Measurements from ENCODE around the gene TRPV3.

The TRPV3 gene

DNA sequence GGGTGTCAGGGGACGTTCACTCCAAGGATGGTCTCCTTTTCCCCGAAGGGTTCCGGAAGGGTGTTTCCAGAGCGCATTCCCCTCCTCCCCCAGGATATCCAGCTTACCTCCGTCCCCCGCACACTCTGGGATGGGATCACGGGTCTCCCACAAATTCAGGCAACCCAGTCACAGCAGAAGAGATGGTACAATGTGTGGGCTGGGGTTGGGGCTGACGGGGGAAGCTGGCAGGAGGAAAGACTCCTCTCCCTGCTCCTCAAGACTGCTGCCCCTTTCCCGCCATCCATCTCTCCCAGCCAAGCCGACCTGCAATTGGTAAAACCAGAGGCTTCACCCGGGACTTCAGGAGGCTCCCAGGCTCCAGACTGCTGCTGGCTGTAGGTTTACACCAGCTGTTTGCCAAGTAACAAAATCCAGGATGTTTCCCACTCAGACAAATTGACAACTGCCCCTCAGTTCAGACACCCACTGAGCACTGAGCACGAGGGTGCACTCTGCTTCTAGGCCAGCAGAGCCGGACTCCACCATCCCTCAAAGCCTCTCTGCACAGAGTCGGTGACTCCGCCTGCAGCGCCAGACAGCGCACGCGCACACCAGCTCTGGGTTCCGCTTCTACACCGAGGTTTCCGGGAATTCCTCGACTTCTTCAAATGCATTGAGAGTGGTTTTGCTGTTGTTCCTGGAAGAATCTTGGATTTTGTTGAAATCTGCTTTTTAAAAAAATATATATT lies 44.1 kb downstream of the TRPV3 start:
- no peaks in the 10 kb centered on the region for H3K36me3 ChIP-seq (ENCODE audit: low read length)
- no peaks in the 10 kb centered on the region for H3F3A ChIP-seq (ENCODE audit: insufficient read depth)
- no peak overlapping the region for H3K4me3 ChIP-seq (ENCODE audit: insufficient read depth, low read length, poor library complexity, severe bottlenecking)
- H3K4me2 ChIP-seq (ENCODE audit: low read depth, low read length, poor library complexity, severe bottlenecking) = no peak overlapping the region
- no peaks in the 10 kb centered on the region for H3K27me3 ChIP-seq (ENCODE audit: low read length)
- H3K79me2 ChIP-seq (ENCODE audit: insufficient read depth, low read length) = no peaks in the 10 kb centered on the region
- no peak overlapping the region for H3K9ac ChIP-seq (ENCODE audit: low read length)
- H3K9me3 ChIP-seq (ENCODE audit: insufficient read depth, low read length) = no peaks in the 10 kb centered on the region
- H3K9me2 ChIP-seq (replicated peaks; ENCODE audit: insufficient read depth, low read length) = no peaks in the 10 kb centered on the region
- no peak overlapping the region for H2AFZ ChIP-seq (ENCODE audit: low read depth, low read length, severe bottlenecking)
- no peak overlapping the region for H3K27ac ChIP-seq (ENCODE audit: low read depth, low read length)
- TF ChIP-seq, protein P1, sequence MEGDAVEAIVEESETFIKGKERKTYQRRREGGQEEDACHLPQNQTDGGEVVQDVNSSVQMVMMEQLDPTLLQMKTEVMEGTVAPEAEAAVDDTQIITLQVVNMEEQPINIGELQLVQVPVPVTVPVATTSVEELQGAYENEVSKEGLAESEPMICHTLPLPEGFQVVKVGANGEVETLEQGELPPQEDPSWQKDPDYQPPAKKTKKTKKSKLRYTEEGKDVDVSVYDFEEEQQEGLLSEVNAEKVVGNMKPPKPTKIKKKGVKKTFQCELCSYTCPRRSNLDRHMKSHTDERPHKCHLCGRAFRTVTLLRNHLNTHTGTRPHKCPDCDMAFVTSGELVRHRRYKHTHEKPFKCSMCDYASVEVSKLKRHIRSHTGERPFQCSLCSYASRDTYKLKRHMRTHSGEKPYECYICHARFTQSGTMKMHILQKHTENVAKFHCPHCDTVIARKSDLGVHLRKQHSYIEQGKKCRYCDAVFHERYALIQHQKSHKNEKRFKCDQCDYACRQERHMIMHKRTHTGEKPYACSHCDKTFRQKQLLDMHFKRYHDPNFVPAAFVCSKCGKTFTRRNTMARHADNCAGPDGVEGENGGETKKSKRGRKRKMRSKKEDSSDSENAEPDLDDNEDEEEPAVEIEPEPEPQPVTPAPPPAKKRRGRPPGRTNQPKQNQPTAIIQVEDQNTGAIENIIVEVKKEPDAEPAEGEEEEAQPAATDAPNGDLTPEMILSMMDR (IDR thresholded peaks at IDR 0.05; ENCODE audit: insufficient read depth, low read length, poor library complexity, severe bottlenecking) = no peak
- no peak for TF ChIP-seq EZH2phosphoT487 (conservative IDR thresholded peaks at IDR 0.05; ENCODE audit: low read length)
- H4K20me1 ChIP-seq (ENCODE audit: low read depth, low read length) = no peaks in the 10 kb centered on the region

DNA sequence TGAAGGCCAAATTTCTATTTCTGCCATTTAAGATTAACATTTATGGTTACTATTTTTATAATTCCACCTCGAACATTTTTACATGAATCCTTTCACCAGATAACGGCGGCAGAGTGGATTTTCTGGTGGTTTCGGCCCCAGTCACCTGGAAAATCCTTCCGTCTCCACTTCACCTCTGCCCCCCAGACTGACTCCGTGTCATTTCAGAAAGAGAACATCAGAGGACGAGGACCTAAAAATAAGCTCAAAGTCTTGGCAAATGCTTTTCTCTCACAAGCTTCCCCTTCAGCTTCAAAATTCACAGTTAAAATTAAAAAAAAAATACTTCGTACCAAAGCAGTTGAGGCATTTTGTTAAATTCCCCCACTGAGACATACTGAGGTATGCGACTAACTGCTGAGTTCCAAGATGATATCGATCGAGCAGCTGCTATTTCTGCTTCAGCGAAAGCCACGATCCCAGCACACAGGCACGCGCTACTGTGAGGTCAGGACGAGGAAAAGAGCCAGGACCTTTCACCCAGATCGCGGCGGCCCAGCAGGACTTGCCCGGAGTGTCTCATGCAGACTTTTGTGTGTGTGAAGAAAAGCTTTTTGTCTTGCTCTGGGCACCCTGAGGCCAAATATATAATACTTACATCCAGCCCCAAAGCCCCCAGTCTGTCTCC lies 45.0 kb downstream of the TRPV3 start:
- Histone ChIP-seq H2AFZ (ENCODE audit: low read depth, low read length, severe bottlenecking) (no peak overlapping the region), H3K36me3 (ENCODE audit: low read length) (no peaks in the 10 kb centered on the region), H3K4me2 (ENCODE audit: low read depth, low read length, poor library complexity, severe bottlenecking) (no peak overlapping the region), H3F3A (ENCODE audit: insufficient read depth) (no peaks in the 10 kb centered on the region), H3K9me2 (replicated peaks; ENCODE audit: insufficient read depth, low read length) (no peaks in the 10 kb centered on the region), H3K9me3 (ENCODE audit: insufficient read depth, low read length) (no peaks in the 10 kb centered on the region), H3K27me3 (ENCODE audit: low read length) (no peaks in the 10 kb centered on the region), H3K4me3 (ENCODE audit: insufficient read depth, low read length, poor library complexity, severe bottlenecking) (no peak overlapping the region), H3K79me2 (ENCODE audit: insufficient read depth, low read length) (no peaks in the 10 kb centered on the region), H3K9ac (ENCODE audit: low read length) (no peak overlapping the region), H3K27ac (ENCODE audit: low read depth, low read length) (no peak overlapping the region), H4K20me1 (ENCODE audit: low read depth, low read length) (no peaks in the 10 kb centered on the region)
- TF ChIP-seq, protein P1 (IDR thresholded peaks at IDR 0.05; ENCODE audit: insufficient read depth, low read length, poor library complexity, severe bottlenecking) = no peak
- TF ChIP-seq EZH2phosphoT487 (conservative IDR thresholded peaks at IDR 0.05; ENCODE audit: low read length) = no peak

DNA sequence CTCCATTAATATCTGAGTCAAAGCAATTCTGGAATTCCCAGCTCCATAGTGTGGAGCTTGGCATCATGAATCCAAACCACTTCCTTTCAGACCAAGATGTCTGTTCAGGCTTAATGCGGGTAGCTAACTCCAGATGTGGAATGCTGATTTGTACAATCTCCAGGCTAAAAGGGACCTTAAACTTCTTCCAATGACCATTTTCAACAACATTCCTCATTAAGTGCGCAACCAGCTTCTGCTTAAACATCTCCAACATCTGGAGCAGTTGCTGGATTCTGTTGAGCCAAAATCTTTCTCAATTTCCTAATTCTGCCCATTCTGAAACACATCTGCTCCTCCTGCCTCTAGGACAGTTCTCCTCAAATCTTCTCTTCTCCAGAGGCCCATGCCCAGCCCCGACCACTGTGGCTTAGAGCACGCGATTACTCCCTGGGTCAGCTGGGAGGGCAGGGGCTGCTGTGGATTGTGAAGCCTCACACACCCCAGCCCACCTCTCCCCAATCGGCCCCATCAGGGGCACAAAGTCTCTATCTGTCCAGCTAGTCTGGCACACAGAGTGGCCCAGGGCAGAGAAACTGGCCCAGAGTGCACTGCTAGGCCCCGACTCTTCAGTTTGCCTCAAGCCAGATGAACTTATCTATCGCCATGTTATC lies 45.6 kb downstream of the TRPV3 start:
- Histone ChIP-seq H3K9me2 (replicated peaks; ENCODE audit: insufficient read depth, low read length) (no peaks in the 10 kb centered on the region), H3K4me3 (ENCODE audit: insufficient read depth, low read length, poor library complexity, severe bottlenecking) (no peak overlapping the region), H3K27ac (ENCODE audit: low read depth, low read length) (no peak overlapping the region), H3K4me2 (ENCODE audit: low read depth, low read length, poor library complexity, severe bottlenecking) (no peak overlapping the region), H3K27me3 (ENCODE audit: low read length) (no peaks in the 10 kb centered on the region), H3K9me3 (ENCODE audit: insufficient read depth, low read length) (no peaks in the 10 kb centered on the region), H3K79me2 (ENCODE audit: insufficient read depth, low read length) (no peaks in the 10 kb centered on the region), H4K20me1 (ENCODE audit: low read depth, low read length) (no peaks in the 10 kb centered on the region), H3K36me3 (ENCODE audit: low read length) (no peaks in the 10 kb centered on the region), H2AFZ (ENCODE audit: low read depth, low read length, severe bottlenecking) (no peak overlapping the region), H3F3A (ENCODE audit: insufficient read depth) (no peaks in the 10 kb centered on the region), H3K9ac (ENCODE audit: low read length) (no peak overlapping the region)
- TF ChIP-seq, protein P1 (IDR thresholded peaks at IDR 0.05; ENCODE audit: insufficient read depth, low read length, poor library complexity, severe bottlenecking) = no peak
- no peak for TF ChIP-seq EZH2phosphoT487 (conservative IDR thresholded peaks at IDR 0.05; ENCODE audit: low read length)

All from SU-DHL-6 (cell line).